ENCODE data around the gene CCDC159.
A peak's percentile ranks its signal among the peaks of the same experiment; 100 is the strongest.

CCDC159 gene

DNA sequence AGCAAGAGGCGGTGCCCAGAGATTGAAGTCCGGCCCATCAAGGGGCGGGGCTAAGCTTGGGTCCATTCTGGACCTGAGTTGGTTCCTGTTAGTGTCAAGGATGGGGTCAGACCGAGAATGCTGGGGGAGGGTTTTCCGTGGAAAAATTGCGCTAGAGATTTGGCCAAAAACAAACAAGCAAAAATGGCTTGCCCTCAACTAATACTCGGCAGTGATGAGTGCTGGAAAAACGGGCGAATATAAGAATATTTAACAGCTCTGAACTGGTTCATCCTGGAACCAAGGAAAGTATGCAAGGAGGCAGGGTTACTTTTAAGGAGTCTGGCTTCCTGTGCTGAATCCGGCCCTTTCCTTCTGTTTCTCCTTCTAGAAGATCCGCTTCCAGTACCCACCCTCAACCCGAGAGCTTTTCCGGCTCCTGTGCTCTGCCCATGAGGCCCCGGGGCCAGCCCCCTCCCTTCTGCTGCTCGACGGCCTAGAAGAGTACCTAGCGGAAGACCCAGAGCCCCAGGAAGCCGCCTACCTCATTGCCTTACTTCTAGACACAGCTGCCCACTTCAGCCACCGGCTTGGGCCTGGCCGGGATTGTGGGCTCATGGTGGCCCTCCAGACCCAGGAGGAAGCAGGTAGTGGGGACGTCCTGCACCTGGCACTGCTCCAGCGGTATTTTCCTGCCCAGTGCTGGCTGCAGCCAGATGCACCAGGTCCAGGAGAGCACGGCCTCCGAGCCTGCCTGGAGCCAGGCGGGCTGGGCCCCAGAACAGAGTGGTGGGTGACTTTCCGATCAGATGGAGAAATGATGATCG, 29.0 kb downstream of the CCDC159 start:
- peaks cover 52% of the 10 kb centered on the region for H3K4me1 ChIP-seq (ENCODE audit: control insufficient read depth, low read length)
- H3K9me3 ChIP-seq (ENCODE audit: control insufficient read depth, insufficient read depth, low read length): no peaks in the 10 kb centered on the region
- peak overlapping the region; percentile 99 for H3K4me2 ChIP-seq (ENCODE audit: low read length)
- H3K27ac ChIP-seq (ENCODE audit: low read depth, low read length): peak overlapping the region; percentile 86
- H3F3A ChIP-seq (ENCODE audit: control insufficient read depth, insufficient read depth): peaks cover 16% of the 10 kb centered on the region
- H3K9me2 ChIP-seq (replicated peaks; ENCODE audit: control insufficient read depth, low read length): no peaks in the 10 kb centered on the region
- H3K36me3 ChIP-seq (ENCODE audit: control insufficient read depth, low read length): peaks cover 28% of the 10 kb centered on the region
- H3K4me3 ChIP-seq (ENCODE audit: low read length): peak overlapping the region; percentile 94
- TF ChIP-seq, protein P1, sequence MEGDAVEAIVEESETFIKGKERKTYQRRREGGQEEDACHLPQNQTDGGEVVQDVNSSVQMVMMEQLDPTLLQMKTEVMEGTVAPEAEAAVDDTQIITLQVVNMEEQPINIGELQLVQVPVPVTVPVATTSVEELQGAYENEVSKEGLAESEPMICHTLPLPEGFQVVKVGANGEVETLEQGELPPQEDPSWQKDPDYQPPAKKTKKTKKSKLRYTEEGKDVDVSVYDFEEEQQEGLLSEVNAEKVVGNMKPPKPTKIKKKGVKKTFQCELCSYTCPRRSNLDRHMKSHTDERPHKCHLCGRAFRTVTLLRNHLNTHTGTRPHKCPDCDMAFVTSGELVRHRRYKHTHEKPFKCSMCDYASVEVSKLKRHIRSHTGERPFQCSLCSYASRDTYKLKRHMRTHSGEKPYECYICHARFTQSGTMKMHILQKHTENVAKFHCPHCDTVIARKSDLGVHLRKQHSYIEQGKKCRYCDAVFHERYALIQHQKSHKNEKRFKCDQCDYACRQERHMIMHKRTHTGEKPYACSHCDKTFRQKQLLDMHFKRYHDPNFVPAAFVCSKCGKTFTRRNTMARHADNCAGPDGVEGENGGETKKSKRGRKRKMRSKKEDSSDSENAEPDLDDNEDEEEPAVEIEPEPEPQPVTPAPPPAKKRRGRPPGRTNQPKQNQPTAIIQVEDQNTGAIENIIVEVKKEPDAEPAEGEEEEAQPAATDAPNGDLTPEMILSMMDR (IDR thresholded peaks at IDR 0.05; ENCODE audit: low read depth, low read length, poor library complexity, severe bottlenecking): no peak
- no peak for TF ChIP-seq EZH2phosphoT487 (IDR thresholded peaks at IDR 0.05; ENCODE audit: borderline replicate concordance, low read length)
- no peaks in the 10 kb centered on the region for H3K27me3 ChIP-seq (ENCODE audit: control insufficient read depth, low read length)
- H3K79me2 ChIP-seq (ENCODE audit: control insufficient read depth, low read length): peaks cover 54% of the 10 kb centered on the region
- no peaks in the 10 kb centered on the region for H4K20me1 ChIP-seq (ENCODE audit: control insufficient read depth, insufficient read depth, low read depth, low read length)

DNA sequence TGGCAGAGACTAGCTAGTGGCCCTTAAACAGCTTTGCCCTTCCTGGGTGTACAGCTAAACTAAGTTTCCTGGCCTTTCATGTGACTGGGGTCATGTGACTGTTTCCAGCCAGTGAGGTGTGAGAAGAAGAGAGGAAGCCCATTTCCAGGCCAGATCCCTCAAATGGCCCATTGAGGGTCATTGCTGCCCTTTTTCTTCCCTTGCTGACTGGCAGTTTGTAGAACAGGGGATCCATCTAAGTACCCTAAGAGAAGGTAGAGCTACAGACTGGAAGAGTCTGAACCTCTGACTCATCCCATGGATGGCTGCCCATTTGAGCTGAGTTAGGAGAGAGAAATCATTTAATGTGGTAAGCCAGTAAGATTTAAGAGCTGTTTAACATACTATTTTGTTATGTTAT, 30.9 kb downstream of the CCDC159 start:
- H4K20me1 ChIP-seq (ENCODE audit: control insufficient read depth, insufficient read depth, low read depth, low read length): no peaks in the 10 kb centered on the region

DNA sequence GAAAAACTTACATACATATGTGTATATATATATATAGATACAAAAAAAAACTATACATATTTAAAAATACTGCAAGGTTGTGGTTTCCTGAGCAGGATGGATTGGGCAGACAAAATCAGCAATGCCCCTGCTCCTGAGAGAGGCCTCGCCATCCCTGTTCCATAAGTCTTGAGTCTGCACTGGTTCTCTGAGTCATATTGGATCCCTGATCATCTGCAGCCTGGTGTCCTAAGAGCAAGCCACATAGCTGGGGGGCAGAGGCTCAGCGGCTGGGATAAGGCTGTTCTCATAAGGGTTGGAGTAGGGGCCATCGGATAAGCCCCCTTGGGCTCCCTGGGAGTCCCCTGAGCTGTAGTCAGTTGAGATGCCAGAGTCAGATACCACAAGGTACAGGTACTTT, 31.4 kb downstream of the CCDC159 start:
- no peaks in the 10 kb centered on the region for H3K9me3 ChIP-seq (ENCODE audit: control insufficient read depth, insufficient read depth, low read length)
- H3K36me3 ChIP-seq (ENCODE audit: control insufficient read depth, low read length): peaks cover 33% of the 10 kb centered on the region
- peaks cover 19% of the 10 kb centered on the region for H3F3A ChIP-seq (ENCODE audit: control insufficient read depth, insufficient read depth)
- TF ChIP-seq EZH2phosphoT487 (IDR thresholded peaks at IDR 0.05; ENCODE audit: borderline replicate concordance, low read length): no peak
- TF ChIP-seq, protein P1 (IDR thresholded peaks at IDR 0.05; ENCODE audit: low read depth, low read length, poor library complexity, severe bottlenecking): no peak
- H3K4me2 ChIP-seq (ENCODE audit: low read length): peak overlapping the region; percentile 99
- no peaks in the 10 kb centered on the region for H3K9me2 ChIP-seq (replicated peaks; ENCODE audit: control insufficient read depth, low read length)
- H3K4me1 ChIP-seq (ENCODE audit: control insufficient read depth, low read length): peaks cover 64% of the 10 kb centered on the region
- H3K79me2 ChIP-seq (ENCODE audit: control insufficient read depth, low read length): peaks cover 57% of the 10 kb centered on the region
- H3K27ac ChIP-seq (ENCODE audit: low read depth, low read length): peak overlapping the region; percentile 64; the same call in 1 of the 2 replicates
- H3K4me3 ChIP-seq (ENCODE audit: low read length): no peak overlapping the region
- no peaks in the 10 kb centered on the region for H4K20me1 ChIP-seq (ENCODE audit: control insufficient read depth, insufficient read depth, low read depth, low read length)
- H3K27me3 ChIP-seq (ENCODE audit: control insufficient read depth, low read length): no peaks in the 10 kb centered on the region

More for the DNA sequence above, 30.9 kb downstream of the CCDC159 start:
- Histone ChIP-seq H3K27me3 (ENCODE audit: control insufficient read depth, low read length) (no peaks in the 10 kb centered on the region), H3K4me2 (ENCODE audit: low read length) (peak overlapping the region; percentile 99), H3K9me2 (replicated peaks; ENCODE audit: control insufficient read depth, low read length) (no peaks in the 10 kb centered on the region), H3K36me3 (ENCODE audit: control insufficient read depth, low read length) (peaks cover 33% of the 10 kb centered on the region), H3K4me1 (ENCODE audit: control insufficient read depth, low read length) (peaks cover 61% of the 10 kb centered on the region), H3K79me2 (ENCODE audit: control insufficient read depth, low read length) (peaks cover 57% of the 10 kb centered on the region), H3K9me3 (ENCODE audit: control insufficient read depth, insufficient read depth, low read length) (no peaks in the 10 kb centered on the region), H3K4me3 (ENCODE audit: low read length) (peak overlapping the region; percentile 94), H3F3A (ENCODE audit: control insufficient read depth, insufficient read depth) (peaks cover 19% of the 10 kb centered on the region), H3K27ac (ENCODE audit: low read depth, low read length) (peak overlapping the region; percentile 64)
- TF ChIP-seq EZH2phosphoT487 (IDR thresholded peaks at IDR 0.05; ENCODE audit: borderline replicate concordance, low read length): no peak
- TF ChIP-seq, protein P1 (IDR thresholded peaks at IDR 0.05; ENCODE audit: low read depth, low read length, poor library complexity, severe bottlenecking): no peak
